KMS-11 (cell line): ENCODE measurements around the gene PPFIA1.

Experiments
- H2AFZ ChIP-seq: fragments of 200-600 bp; sonication (generic); 2 replicates; pipeline ENCODE4 v1.6.1; 2016; ENCODE audit warnings: antibody characterized with exemption, mixed run types, low read depth
- H3K27ac ChIP-seq: fragments of 200-600 bp; sonication (generic); 2 replicates; pipeline ENCODE4 v1.6.1; 2016; ENCODE audit warnings: mild to moderate bottlenecking, mixed run types
- H3K27me3 ChIP-seq: fragments of 200-600 bp; sonication (generic); 2 replicates; pipeline ENCODE4 v1.6.1; 2017; ENCODE audit warnings: mild to moderate bottlenecking, low read depth, mixed run types, moderate library complexity; ENCODE audit not compliant: insufficient read depth
- H3K36me3 ChIP-seq: fragments of 200-600 bp; sonication (generic); 2 replicates; pipeline ENCODE4 v1.6.1; 2017; ENCODE audit warnings: mild to moderate bottlenecking, mixed run types; ENCODE audit not compliant: insufficient read depth
- H3K4me1 ChIP-seq: fragments of 200-600 bp; sonication (generic); 2 replicates; pipeline ENCODE4 v1.6.1; 2016; ENCODE audit warnings: mild to moderate bottlenecking, low read depth, mixed run types; ENCODE audit not compliant: poor library complexity, severe bottlenecking
- H3K4me2 ChIP-seq: fragments of 200-600 bp; sonication (generic); 2 replicates; pipeline ENCODE4 v1.7.0; 2016; ENCODE audit warnings: mild to moderate bottlenecking, mixed run types
- H3K4me3 ChIP-seq: fragments of 200-600 bp; sonication (generic); IDR thresholded peaks from 2 replicates; pipeline ENCODE4 v1.6.1; 2017; ENCODE audit warnings: low read depth, low read length, mixed read lengths; ENCODE audit not compliant: insufficient read depth
- H3K79me2 ChIP-seq: fragments of 200-600 bp; sonication (generic); 2 replicates; pipeline ENCODE4 v1.6.1; 2016; ENCODE audit warnings: low read depth, mixed run types; ENCODE audit not compliant: insufficient read depth
- H3K9ac ChIP-seq: fragments of 200-600 bp; sonication (generic); 2 replicates; pipeline ENCODE4 v1.6.1; 2016; ENCODE audit warnings: mild to moderate bottlenecking, mixed run types
- H4K20me1 ChIP-seq: fragments of 200-600 bp; sonication (generic); 2 replicates; pipeline ENCODE4 v1.6.1; 2016; ENCODE audit warnings: mild to moderate bottlenecking, mixed run types; ENCODE audit not compliant: insufficient read depth
- CTCF ChIP-seq: fragments of 200-600 bp; sonication (generic); conservative IDR thresholded peaks from 2 replicates; pipeline ENCODE4 v1.6.1; 2017; ENCODE audit warnings: low read depth, mild to moderate bottlenecking, antibody characterized with exemption, low read length, moderate library complexity, mixed read lengths

Gene PPFIA1

GRCh38 chr11:70325824-70326223, 55.3 kb downstream of the PPFIA1 start:
- Histone ChIP-seq H3K4me1 (no peaks in the 10 kb centered on the region), H3K27ac (no peak overlapping the region), H3K27me3 (no peaks in the 10 kb centered on the region), H4K20me1 (no peaks in the 10 kb centered on the region), H3K79me2 (no peaks in the 10 kb centered on the region), H2AFZ (no peak overlapping the region), H3K4me3 (no peak overlapping the region), H3K36me3 (no peaks in the 10 kb centered on the region), H3K4me2 (no peak overlapping the region), H3K9ac (no peak overlapping the region)
- TF ChIP-seq CTCF: no peak

GRCh38 chr11:70326365-70326811, 55.9 kb downstream of the PPFIA1 start:
- Histone ChIP-seq H3K4me3 (no peak overlapping the region), H3K27ac (no peak overlapping the region), H3K79me2 (no peaks in the 10 kb centered on the region), H3K9ac (no peak overlapping the region), H3K4me1 (no peaks in the 10 kb centered on the region), H3K27me3 (no peaks in the 10 kb centered on the region), H3K36me3 (no peaks in the 10 kb centered on the region), H3K4me2 (no peak overlapping the region), H4K20me1 (no peaks in the 10 kb centered on the region), H2AFZ (no peak overlapping the region)
- no peak for TF ChIP-seq CTCF

- Histone ChIP-seq H3K27me3 (no peaks in the 10 kb centered on the region), H3K36me3 (no peaks in the 10 kb centered on the region), H2AFZ (no peak overlapping the region), H3K4me1 (no peaks in the 10 kb centered on the region), H3K79me2 (no peaks in the 10 kb centered on the region), H4K20me1 (no peaks in the 10 kb centered on the region), H3K9ac (no peak overlapping the region), H3K4me3 (no peak overlapping the region), H3K27ac (no peak overlapping the region), H3K4me2 (no peak overlapping the region)
- TF ChIP-seq CTCF: no peak
Measured at GRCh38 chr11:70326833-70327232, 56.3 kb downstream of the PPFIA1 start.

- H3K79me2 ChIP-seq: no peaks in the 10 kb centered on the region
- no peak overlapping the region for H3K4me3 ChIP-seq
- H3K4me2 ChIP-seq: no peak overlapping the region
- H3K27me3 ChIP-seq: no peaks in the 10 kb centered on the region
- H4K20me1 ChIP-seq: no peaks in the 10 kb centered on the region
- no peak overlapping the region for H3K9ac ChIP-seq
- no peak for TF ChIP-seq CTCF
- H3K4me1 ChIP-seq: no peaks in the 10 kb centered on the region
- H3K36me3 ChIP-seq: no peaks in the 10 kb centered on the region
- H3K27ac ChIP-seq: no peak overlapping the region
- H2AFZ ChIP-seq: no peak overlapping the region
Measured at GRCh38 chr11:70327717-70328116, 57.2 kb downstream of the PPFIA1 start.
